ENCODE measurements around the gene NCAM1. TPM values are rescaled to one million over a fixed set of nuclear protein-coding genes. Genes with fewer than 3 reads are reported as not detected.

Gene NCAM1
- total RNA-seq, 1 donor from 2014 or later, result 33.6 TPM

DNA sequence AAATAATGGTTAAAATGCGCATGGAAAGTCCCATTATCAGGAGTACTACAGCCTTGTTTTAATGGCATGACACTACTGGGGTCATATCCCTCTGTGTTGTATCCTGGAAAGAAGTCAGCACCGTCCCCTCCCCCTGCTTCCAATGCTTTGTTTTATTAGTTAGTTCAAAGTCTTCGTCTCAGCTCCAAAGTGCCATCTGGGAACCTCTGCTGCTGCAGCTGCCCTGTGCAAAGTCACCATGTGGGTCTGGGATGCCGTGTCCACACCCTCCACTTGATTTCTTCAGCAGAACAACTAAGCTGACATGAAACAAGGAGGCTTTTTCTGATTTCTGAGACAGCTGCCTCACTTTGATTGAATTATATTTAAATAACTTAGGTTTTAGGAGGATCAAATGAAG lies 29.5 kb upstream of the NCAM1 start:
- Histone ChIP-seq H3K9me3 (no peaks in the 10 kb centered on the region), H3K36me3 (no peaks in the 10 kb centered on the region), H3K27me3 (no peaks in the 10 kb centered on the region), H3K4me3 (no peak overlapping the region), H3K27ac (no peak overlapping the region), H3K4me1 (no peaks in the 10 kb centered on the region)
- no peak for DNase-seq (ENCODE audit: extremely low spot score in 2 of 2)
- TF ChIP-seq, protein P1, sequence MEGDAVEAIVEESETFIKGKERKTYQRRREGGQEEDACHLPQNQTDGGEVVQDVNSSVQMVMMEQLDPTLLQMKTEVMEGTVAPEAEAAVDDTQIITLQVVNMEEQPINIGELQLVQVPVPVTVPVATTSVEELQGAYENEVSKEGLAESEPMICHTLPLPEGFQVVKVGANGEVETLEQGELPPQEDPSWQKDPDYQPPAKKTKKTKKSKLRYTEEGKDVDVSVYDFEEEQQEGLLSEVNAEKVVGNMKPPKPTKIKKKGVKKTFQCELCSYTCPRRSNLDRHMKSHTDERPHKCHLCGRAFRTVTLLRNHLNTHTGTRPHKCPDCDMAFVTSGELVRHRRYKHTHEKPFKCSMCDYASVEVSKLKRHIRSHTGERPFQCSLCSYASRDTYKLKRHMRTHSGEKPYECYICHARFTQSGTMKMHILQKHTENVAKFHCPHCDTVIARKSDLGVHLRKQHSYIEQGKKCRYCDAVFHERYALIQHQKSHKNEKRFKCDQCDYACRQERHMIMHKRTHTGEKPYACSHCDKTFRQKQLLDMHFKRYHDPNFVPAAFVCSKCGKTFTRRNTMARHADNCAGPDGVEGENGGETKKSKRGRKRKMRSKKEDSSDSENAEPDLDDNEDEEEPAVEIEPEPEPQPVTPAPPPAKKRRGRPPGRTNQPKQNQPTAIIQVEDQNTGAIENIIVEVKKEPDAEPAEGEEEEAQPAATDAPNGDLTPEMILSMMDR (IDR thresholded peaks at IDR 0.05), result no peak
- TF ChIP-seq POLR2AphosphoS5 (IDR thresholded peaks at IDR 0.05; ENCODE audit: insufficient read depth in 1 of 2, low read depth in 1 of 2), result no peak
- intact Hi-C loops (cut with DNase I), result no loop called here

DNA sequence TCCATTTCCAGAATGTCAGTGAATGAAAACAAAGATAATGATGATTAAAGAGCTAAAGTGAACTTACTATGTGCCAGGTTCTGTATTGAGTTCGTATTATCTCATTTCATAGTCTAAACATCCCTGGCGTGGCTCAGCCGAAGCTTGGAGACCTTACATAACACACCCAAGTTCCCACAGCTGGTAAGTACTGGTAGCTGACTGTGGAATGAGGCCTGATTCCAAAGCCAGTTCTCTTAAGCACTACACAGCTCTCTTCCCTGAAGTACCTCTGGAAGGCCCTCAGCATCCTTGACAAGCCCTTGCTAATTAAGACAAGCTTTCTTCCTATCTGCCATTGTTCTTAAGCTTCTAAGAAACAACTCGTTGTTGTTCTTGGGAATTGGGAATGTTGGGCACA lies 28.6 kb upstream of the NCAM1 start:
- no peak overlapping the region for H3K4me3 ChIP-seq
- H3K9me3 ChIP-seq, result no peaks in the 10 kb centered on the region
- no peak for DNase-seq (ENCODE audit: extremely low spot score in 2 of 2)
- no peak for TF ChIP-seq POLR2A (IDR thresholded peaks at IDR 0.05)
- TF ChIP-seq, protein P1 (IDR thresholded peaks at IDR 0.05), result no peak
- TF ChIP-seq POLR2AphosphoS5 (IDR thresholded peaks at IDR 0.05; ENCODE audit: insufficient read depth in 1 of 2, low read depth in 1 of 2), result no peak
- intact Hi-C loops (cut with DNase I), result no loop called here
- H3K4me1 ChIP-seq, result no peaks in the 10 kb centered on the region
- H3K27me3 ChIP-seq, result no peaks in the 10 kb centered on the region
- no peaks in the 10 kb centered on the region for H3K36me3 ChIP-seq
- no peak overlapping the region for H3K27ac ChIP-seq

DNA sequence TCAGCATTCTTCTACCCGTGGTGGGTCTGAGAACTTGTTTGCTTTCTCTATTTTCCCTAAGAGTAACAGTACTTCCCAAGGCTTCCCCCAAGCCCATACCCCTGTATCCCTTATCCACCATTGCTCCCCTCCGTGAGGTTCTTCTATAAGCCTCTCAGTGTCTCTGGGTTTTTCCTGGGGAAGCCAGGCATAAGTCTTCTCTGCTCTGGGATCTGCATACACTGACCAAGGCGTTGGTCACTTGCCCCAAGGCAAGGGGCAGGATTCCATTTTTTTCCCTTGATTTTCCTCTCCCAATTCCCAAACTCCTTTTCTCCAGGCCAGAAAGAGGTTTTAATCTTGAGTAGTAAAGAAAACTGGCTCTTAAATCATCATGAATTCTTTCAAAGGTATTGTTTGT lies 27.2 kb upstream of the NCAM1 start:
- TF ChIP-seq, protein P1 (IDR thresholded peaks at IDR 0.05), result no peak
- no peak for TF ChIP-seq POLR2AphosphoS5 (IDR thresholded peaks at IDR 0.05; ENCODE audit: insufficient read depth in 1 of 2, low read depth in 1 of 2)
- no peak for TF ChIP-seq POLR2A (IDR thresholded peaks at IDR 0.05)
- Histone ChIP-seq H3K27ac (no peak overlapping the region), H3K36me3 (no peaks in the 10 kb centered on the region), H3K9me3 (no peaks in the 10 kb centered on the region), H3K4me1 (no peaks in the 10 kb centered on the region), H3K4me3 (no peak overlapping the region), H3K27me3 (no peaks in the 10 kb centered on the region)
- no peak for DNase-seq (ENCODE audit: extremely low spot score in 2 of 2)
- intact Hi-C loops (cut with DNase I), result no loop called here

DNA sequence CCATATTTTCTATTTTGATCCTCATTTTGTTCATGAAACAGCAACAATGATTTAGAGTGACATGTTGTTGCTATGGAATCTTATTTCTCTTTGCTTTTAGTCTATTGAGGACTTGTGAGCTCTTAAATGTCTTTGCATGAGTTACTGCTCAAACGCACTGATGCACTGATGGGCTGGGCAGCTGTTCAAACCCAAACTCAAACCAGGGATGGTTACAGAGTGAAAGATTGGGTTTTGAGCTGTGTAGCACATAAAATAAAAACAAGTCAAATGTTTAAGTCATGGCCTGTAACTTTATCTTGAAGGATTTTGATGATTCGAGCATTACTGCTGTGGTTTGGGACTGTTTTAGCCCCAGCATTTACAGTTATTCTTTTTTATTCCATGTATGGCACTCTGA lies 20.1 kb upstream of the NCAM1 start:
- Histone ChIP-seq H3K27me3 (no peaks in the 10 kb centered on the region), H3K27ac (peak overlapping the region; percentile 60), H3K4me1 (peaks cover 9% of the 10 kb centered on the region), H3K9me3 (no peaks in the 10 kb centered on the region), H3K36me3 (no peaks in the 10 kb centered on the region), H3K4me3 (no peak overlapping the region)
- TF ChIP-seq, protein P1 (IDR thresholded peaks at IDR 0.05), result no peak
- TF ChIP-seq POLR2AphosphoS5 (IDR thresholded peaks at IDR 0.05; ENCODE audit: insufficient read depth in 1 of 2, low read depth in 1 of 2), result no peak
- no peak for TF ChIP-seq POLR2A (IDR thresholded peaks at IDR 0.05)
- no peak for DNase-seq (ENCODE audit: extremely low spot score in 2 of 2)
- intact Hi-C loops (cut with DNase I), result no loop called here

DNA sequence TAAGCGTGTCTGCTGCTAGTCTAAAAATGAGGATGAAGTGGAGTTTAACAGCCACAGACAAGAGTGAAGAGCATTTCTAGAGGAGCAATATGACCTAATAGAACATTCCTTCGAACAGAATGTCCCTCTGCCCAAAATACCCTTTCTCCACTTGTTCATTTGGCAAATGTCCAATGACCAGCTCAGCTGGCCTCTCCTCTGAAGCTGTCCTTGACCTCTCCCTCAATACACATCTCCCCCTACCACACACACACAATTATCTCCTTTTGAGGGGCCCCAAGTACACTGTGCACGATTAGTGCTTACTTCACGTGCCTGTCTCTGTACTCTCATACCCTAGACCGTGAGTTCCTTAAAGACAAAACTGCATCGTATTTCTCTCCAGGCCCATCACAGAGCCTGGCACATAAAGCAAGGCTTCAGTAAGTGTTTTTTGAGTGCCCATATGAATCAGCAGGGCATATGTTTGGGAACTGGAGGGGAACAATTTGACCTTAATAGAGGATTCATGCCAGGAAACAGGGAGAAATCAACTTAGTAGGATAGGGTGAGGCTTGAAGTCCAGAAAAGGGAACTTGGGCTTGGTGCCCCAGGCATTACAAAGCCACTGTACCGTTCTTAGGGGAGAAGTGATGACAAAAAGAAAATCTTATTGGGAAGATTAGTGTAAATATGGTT lies 18.1 kb upstream of the NCAM1 start:
- TF ChIP-seq POLR2AphosphoS5 (IDR thresholded peaks at IDR 0.05; ENCODE audit: insufficient read depth in 1 of 2, low read depth in 1 of 2), result no peak
- TF ChIP-seq, protein P1 (IDR thresholded peaks at IDR 0.05), result no peak
- TF ChIP-seq POLR2A (IDR thresholded peaks at IDR 0.05), result no peak
- intact Hi-C loops (cut with DNase I), result no loop called here
- H3K27ac ChIP-seq, result peak overlapping the region; percentile 40

More for the DNA sequence above, 18.1 kb upstream of the NCAM1 start:
- no peaks in the 10 kb centered on the region for H3K9me3 ChIP-seq
- H3K36me3 ChIP-seq, result no peaks in the 10 kb centered on the region
- peaks cover 9% of the 10 kb centered on the region for H3K4me1 ChIP-seq
- no peak overlapping the region for H3K4me3 ChIP-seq
- no peak for DNase-seq (ENCODE audit: extremely low spot score in 2 of 2)
- no peaks in the 10 kb centered on the region for H3K27me3 ChIP-seq

Data from vagina (tissue), 2 donors.